Measurements from ENCODE around the gene PLA2G5.

Gene PLA2G5

GRCh38 chr1:20070357-20070756 is 363 bp downstream of the PLA2G5 start:
- DNase-seq: no peak

DNA sequence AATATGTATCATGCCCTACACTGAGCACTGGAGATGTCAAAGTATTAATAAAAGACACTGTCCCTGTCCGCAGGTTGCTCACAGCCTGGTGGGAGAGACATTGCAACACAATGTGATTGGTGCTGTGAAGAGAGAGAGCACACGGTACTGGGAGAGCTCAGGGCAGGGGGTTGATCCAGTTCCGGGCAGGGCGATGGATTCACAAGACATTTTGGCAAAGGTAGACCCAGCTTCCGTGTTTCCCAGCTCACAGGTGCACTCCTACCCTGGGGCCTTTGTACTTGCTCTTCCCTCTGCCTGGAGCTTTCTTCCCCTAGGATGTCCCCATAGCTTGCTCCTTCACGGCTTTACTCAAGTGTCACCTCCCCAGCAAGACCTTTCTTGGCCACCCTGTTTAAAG is 1.4 kb downstream of the PLA2G5 start:
- no peak for DNase-seq

DNA sequence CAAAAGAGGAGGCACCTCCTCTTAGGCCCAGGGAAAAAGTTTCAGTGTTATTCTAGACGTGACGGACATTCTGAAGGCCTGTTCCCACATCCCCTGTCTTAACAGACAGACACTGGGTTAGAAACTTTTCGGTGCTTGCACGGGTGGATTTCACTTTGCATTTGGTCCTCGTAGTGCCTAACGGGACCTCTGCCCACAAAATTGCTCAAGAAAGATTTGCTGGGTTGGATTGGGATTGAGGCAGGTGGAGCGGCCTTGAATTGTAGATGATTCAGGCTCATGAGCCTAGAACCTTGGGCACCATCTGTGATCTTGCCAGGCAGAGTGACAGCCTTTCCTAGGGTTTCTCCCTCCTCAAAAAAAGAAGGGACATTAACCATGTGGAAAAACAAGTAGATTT is 2.8 kb downstream of the PLA2G5 start:
- no peak for DNase-seq

- no peak for DNase-seq
These were observed 3.3 kb downstream of the PLA2G5 start for GRCh38 chr1:20073256-20073655.

GRCh38 chr1:20074055-20074724 is 4.2 kb downstream of the PLA2G5 start:
- DNase-seq: no peak

- no peak for DNase-seq
These were observed 4.8 kb downstream of the PLA2G5 start for GRCh38 chr1:20074725-20075171.

GRCh38 chr1:20075345-20075744 is 5.4 kb downstream of the PLA2G5 start:
- no peak for DNase-seq

- no peak for DNase-seq
These were observed 6.2 kb downstream of the PLA2G5 start for GRCh38 chr1:20076223-20076622.

DNA sequence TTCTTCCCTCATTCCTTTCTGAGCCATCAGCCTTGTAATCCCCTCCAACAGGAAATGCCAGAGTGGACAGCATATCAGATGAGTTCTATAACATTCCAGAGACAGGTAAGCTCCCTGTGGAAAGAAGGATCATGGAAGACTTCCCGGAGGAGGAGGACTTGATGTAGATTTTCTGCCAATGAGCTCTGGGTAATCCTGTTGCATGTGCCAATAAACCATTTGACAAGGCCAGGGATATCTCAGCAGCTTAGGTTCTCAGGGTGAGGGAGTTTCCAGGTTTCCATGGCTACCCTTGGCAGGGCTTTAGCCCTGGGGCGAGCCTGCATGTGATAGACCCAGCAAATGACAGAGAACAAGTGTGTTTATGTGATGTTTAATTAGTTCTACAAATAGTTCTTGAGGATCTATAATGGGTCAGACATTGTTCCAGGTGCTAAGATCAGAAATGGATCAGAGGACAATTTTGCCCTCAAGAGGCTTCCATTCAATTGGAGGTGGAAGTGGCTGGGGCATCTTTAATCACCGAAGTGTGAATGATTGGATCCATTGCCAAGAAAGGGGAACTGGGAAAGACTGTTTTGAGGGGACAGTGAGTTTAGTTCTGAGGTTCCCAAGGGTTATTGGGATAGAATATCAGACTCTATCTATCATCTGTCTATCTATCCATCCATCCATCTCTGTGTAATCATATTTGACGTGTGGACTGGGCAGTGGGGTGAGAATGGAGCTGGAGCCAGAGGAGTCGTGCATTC is 6.9 kb downstream of the PLA2G5 start:
- no peak for DNase-seq

- DNase-seq: no peak
These were observed 8.2 kb downstream of the PLA2G5 start for GRCh38 chr1:20078171-20078651.

GRCh38 chr1:20078711-20079110 is 8.7 kb downstream of the PLA2G5 start:
- no peak for DNase-seq

DNA sequence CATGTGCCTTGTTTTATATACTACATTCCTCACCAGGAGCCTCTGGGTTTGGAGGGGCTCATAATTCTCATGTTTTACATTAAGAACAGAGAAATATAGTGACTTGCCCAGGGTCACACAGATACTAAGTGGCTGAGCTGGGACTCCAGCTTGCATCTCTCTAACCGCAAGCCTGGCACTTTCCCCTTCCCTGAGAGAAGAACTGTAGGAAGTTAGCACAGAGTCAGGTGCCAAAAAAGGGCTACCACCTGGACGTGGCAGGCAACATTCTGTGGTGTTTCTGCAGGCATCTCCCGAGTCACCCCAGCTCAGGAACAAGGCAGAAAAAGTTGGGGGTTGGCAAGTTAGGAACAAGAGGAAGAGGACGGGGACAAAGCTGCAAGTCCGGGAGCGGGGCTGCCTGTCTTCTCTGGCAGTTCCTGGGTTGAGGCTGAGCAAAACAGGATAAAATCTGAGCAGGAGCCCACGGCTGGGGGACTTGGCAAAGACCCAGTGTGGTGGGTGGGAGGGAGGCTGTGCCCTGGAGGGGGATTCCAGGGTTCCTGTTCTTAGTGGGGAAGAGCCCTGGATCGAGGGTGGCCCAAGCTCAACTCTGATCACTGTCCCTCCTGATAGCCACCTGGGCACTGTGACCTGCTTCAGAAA is 9.8 kb downstream of the PLA2G5 start:
- no peak for DNase-seq

DNA sequence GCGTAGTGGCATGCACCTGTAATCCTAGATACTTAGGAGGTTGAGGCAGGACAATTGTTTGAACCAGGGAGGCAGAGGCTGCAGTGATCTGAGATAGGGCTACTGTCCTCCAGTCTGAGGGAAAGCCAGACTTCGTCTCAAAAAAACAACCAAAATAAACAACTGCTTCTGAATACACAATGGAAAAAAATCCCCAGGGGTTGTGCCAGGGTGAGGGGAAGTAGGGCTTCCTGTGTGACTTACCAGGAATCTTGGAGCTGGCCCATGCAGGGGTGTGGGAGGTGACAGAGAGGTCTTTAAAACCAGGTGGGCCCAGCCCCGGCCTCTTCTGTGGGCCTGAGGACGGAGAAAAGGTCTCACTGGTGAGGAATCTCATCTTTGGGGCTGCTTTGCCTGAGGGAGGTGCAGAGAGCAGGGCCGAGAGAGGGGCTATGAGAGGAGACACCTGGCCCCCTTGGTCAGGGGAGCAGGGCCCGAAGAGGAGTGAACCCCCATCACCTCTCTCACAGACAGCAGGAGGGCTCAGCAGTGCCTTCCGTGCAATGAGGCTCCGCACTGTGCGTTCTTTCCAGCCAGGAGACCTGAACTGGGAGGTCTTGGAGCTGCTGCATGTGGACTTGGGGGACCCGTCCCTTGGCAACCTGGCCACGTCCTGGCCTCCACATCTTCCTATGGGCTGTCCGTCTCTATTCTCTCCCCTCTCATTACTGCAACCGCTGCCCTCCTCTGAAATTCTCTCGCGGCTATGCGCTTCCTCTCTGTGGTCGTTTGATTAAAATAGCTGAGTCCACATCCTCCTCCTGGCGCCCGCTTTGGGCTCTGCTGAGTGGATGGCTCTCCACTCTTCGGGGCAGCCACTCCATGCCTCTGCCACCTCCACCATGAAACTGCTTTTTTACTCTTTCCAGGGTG is 10.7 kb downstream of the PLA2G5 start:
- no peak for DNase-seq

DNA sequence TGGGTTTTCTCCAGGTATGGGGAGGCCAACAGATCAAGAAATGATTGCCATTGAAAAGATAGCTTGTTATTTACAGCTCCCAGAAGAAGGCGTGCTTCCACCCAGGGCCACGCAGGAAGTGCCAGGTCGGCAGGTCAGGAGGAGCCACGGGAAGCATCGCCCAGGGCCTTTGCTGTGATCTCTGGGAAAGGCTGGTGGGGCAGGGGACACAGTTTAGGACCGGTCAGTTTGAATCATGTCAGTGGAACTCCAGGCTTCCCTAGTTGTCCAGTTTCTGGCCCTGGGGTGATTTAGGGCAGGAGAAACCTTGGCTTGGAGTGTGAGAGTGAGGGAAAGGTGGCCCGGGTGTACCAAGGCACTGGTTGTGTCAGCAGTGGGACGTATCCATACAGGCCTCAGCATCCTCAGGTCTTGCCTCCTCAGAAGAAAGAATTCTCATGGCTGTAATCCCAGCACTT is 11.4 kb downstream of the PLA2G5 start:
- no peak for DNase-seq

GRCh38 chr1:20082772-20083171 is 12.8 kb downstream of the PLA2G5 start:
- no peak for DNase-seq

GRCh38 chr1:20083178-20083944 is 13.4 kb downstream of the PLA2G5 start:
- no peak for DNase-seq

DNA sequence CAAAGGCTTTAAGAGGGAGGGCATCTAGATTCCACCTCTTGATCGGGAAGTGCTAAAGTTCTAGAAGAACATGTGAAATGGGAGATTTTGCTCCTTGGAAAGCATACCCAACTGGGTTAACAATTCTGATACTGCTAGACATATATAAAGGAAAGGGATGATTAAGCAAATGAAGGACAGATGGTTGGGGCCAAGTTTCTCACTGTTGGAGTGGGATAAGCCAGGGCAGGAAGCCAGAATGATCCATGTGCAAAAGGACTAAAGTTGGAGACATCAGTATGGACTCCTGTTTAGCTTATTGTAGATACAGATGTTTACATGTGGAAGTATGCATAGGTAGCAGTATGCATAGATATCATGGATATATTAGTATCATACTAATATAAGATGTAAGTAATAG is 16.8 kb downstream of the PLA2G5 start:
- DNase-seq: no peak

DNA sequence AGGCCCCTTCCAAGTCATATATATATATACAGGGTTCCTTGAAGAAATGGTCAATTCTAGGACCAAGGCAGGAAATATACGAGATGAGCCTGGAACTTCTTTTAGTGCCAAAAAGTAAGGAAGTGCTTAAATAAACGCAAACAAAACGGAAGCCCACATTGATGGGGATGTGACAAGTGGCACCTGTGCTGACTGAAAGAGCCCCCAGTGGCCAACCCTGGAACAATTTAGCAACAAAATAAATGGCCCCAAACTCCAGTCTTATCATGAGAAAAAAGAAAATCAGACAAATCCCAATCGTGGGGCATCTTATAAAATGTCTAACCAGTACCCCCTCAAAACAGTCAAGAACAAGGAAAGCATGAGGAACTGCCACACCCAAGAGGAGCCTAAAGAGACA is 17.7 kb downstream of the PLA2G5 start:
- no peak for DNase-seq

DNA sequence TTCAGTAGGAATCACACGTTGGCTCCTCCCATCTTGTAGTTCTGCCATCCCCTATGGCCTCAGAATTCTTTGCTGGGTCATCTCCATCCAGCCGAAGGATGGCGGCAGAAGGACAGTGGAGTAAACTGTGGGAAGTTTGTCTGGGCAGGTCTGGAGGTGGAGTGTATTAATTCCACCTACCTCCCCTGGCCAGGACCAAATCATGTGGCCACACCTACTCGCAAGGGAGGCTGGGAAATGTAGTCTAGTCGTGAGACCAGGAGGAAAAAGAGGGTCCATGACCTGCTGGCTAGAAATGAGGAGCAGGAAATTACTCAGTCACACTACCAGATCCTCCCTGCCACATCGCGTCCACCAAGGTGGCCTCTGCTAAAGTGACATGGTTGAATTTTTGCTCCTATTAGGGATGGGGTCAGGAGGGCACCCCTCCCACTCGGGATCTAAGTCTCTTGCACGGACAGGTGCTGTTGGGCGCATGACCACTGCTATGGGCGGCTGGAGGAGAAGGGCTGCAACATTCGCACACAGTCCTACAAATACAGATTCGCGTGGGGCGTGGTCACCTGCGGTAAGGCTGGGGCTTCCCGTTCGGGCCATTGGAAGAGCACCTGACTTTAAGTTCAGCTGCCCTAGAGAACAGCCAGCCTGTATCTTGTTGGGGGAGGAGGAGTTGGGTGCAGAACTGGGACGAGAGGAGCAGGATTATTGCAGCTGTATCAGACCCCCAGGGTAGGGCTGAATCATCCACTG is 19.5 kb downstream of the PLA2G5 start:
- no peak for DNase-seq

DNA sequence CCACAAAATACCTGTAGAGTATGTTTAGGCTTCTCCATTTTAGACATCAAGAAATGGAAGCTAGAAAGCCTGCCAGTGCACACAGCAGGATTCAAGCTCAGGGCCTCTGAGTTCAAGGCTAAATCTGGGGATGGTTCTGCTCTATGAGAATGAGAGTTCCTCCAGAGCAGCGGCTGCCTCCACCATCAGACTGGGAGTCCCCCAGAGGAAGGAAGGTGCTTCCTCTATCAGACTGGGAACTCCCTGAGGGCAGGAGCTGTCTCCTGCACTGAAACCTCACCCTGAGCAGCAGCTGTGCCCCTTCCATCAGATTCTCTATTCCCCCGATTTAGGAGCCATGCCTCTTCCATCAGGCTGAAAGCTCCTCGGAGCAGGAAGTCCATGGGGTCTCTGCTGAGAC is 20.1 kb downstream of the PLA2G5 start:
- DNase-seq: no peak

- DNase-seq: no peak
These were observed 20.6 kb downstream of the PLA2G5 start for GRCh38 chr1:20090641-20091040.
